ENCODE data around the gene HDAC5.
"Not testable (repeated sequence)": the region's sequence is repeated elsewhere in the genome, so short reads cannot be mapped to it uniquely, and the experiment has no call there.

Gene HDAC5

DNA sequence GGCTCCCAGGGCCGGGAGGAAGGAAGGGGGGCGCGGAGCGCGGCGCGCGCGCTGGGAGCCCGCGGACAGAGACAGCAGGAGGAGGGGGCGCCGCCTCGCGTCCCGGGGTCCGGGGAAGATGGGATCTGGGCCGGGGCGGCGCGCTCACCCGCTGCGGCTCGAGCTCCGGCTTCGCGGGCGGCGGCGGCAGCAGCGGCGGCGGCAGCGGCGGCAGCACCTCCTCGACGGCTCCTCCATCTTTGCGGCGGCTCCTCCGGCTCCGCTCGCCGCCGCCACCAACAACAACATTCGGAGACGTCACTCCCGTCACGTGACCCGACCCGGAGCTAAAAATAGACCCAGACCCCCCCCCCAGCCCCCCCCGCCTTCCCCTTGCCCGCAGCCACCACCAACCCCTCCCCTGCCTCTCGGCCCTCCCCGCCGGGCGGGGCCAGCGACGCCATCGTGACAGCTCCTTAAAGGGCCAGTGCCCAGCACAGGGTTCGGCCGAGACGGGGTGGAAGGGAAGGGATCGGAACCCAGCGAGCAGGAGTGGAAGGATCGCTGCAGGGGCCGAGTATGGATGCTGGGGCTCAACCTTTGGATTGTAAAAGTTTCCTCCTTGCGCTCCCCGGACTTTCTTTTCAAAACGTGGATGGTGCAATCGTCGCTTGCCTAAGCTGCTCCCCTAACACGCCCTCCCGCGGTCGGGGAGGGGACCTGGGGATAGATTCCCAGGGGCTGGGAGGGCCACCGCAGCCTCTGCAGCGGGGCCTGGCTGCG, at the start of gene HDAC5:
Gene HDAC5 (minus strand): TSS at position 286 of the 762 bp plus-strand sequence. CDS start 6,126 bp downstream, outside the sequence.
- DNase-seq (ENCODE audit: low spot score): peak; percentile 90

DNA sequence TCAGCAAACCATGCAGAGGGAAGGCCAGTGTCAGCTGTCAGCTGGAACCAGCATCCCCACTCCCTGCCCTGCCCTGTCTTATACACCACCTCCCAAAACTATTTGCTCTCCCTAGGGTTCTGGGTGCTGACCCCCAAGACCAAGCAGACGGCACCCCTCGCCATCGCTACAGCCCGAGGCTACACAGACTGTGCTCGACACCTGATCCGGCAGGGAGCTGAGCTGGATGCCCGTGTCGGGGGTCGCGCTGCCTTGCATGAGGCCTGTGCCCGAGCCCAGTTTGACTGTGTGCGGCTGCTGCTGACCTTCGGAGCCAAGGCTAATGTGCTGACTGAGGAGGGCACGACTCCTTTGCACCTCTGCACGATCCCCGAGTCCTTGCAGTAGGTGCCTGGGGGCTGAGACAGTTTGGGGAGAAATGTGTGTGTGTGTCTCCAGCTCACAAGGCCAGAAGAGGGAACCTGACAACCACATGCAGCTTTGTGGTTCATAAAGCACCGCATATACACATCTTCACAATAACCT, 48.6 kb upstream of the HDAC5 start:
- DNase-seq (ENCODE audit: low spot score): no peak

DNA sequence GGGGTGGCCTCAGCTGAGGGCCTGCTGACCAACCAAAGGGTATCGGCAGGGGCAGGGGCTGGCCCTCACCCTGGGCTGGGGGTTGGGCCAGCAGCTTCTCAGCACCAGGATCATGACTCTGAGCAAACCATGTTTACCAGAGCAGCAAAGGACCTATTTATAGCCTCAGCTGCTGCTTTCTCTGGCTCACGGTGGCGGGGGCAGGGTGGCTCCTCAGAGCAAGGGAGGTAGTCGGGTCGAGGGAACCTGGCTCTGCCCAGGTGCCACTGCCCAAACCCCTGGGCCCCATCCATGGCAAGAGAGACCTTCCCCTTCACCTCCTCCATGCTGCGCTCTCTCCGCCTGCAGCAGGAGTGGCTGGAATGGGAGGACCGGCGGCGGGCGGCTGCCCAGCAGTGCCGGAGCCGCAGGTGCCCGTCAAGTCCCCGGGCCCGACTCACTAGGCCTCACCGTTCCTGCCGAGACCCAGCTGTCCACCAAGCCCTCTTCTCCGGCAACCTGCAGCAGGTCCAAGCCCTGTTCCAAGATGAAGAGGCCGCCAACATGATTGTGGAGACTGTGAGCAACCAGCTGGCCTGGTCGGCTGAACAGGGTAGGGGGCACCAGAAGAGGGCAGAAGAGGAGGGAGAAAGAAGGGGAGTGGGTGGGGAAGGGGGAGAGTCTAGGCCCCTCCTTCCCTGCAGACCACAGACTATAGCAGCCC, 47.2 kb upstream of the HDAC5 start, which contains the start of gene ASB16:
Gene ASB16 (plus strand): TSS at position 206 of the 703 bp plus-strand sequence. CDS start 86 bp downstream, at position 292.
- no peak for DNase-seq (ENCODE audit: low spot score)

DNA sequence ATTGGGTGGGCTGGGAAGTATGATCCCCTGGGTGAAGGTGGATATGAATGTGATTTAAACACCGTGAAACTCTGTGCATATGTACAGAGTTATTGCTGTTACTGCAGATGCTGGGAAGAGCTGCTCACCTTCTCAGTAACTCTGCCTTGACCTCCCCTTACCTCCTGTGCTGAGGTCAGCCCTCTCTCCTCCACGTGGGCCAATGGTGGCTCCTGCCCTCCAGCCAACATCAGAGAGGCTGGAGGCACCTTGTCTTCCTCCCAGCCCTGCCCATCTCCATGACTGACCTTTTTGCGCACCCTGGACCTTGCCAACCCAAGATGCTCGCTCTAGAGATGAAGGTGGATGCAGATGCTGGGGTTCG, 46.7 kb upstream of the HDAC5 start:
- no peak for DNase-seq (ENCODE audit: low spot score)

DNA sequence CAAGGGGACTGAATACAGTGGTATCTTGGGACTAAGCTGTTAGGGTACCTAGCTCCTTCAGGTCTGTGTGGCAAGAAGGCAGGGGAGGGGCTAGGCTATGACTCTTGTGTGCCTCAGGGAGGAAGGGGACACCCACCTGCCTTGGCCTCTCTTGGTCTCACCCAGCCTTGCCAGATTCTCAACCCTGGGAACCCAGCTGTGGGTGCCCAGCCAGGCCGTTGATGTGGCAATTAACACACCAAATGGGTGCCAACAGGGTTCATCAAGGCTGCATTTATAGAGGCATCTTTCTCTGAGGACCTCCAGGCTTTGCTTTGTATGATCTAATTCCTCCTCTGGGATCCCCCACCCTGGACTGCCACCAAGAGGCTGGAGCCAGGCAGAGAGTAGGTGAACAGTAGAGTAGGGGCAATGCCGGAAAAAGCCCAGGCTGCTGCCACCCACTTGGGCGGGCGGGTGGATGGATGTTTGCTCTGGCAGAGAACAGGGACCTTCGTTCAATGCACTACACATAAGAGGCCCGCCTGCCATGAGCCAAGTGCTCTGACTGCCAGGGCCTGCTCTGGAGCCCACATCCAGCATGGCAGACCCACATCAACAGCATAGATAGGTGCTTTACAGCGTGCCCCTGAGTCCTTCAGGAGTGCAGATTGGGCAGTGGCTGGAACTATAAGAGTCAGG, 43.9 kb upstream of the HDAC5 start:
- no peak for DNase-seq (ENCODE audit: low spot score)

DNA sequence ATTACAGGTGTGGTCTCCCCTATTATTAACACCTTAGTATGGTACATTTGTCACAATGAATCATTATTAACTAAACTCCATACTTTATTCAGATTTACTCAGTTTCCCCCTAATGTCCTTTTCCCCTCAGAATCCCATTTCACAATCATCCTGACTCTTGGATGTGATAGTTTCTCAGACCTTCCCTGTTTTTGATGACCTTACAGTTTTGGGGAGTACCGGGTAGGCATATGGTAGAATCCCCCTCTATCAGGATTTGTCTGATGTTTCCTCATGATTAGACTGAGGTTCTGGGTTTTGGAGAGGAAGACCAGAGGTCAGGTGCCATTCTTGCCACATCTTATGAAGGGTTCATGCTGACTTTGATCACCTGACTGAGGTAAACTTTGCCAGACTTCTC, 41.0 kb upstream of the HDAC5 start:
- DNase-seq (ENCODE audit: low spot score): no peak

DNA sequence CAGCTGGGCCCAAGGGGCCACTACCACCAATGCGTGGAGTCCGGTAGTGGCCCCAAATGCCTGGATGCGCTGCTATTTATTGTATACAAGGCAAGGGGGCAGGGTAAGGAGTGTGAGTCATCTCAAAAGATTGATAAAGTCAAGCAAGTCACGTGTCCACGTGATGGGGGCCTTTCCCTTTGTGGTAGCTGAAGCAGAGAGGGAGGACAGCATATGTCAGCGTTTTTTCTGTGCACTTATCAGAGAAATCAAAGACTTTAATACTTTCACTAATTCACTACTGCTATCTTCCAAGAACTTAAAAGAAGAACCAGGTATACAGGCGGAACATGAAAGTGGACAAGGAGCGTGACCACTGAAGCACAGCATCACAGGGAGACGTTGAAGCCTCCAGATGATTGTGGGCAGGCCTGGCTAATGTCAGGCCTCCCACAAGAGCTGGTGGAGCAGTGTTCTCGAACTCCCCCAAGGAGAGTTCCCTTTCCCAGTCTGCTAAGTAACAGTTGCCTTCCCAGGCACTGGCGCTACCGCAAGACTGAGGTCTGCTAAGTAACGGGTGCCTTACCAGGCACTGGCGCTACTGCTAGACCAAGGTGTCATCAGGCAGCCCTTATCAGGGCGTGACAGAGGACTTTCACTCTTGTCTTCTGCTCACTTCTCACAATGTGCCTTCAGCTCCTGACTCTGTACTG, 36.2 kb upstream of the HDAC5 start:
- no peak for DNase-seq (ENCODE audit: low spot score)

DNA sequence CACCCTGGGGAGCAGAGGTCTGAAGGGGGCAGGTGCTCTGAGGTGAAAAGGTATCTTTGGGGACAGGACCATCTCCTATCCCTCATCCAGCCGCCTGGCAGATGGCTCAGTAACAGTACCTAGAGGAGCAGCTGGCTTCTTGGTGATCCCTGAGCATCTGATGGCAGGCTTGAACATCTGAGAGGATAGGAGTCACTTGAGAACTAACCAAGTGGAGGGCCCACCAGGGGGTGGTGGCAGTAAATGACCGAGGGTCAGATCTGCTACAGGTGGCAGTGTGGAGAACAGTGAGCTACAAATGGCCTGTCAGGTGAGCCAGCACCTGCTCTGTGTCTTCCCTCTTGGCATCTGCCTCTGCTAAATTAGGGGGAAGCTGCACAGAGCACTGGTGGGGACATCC, 32.0 kb upstream of the HDAC5 start:
- no peak for DNase-seq (ENCODE audit: low spot score)

DNA sequence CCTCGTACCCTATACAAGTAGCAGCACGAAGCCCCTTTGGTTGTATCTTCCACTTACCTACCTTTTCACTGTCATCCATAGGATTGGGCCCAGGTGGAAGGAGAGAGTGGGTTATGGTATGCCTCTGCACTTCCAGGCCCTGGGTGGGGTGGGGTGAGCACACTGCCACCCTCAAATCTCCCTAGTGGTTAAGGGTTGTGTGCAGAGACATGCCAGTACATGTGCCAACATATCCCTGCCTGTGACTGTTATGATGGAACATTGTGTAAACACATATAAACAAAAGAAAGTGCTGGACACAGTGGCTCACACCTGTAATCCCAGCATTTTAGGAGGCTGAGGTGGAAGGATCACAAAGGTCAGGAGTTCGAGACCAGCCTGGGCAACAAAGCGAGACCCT, 29.4 kb upstream of the HDAC5 start:
- DNase-seq (ENCODE audit: low spot score): no peak

DNA sequence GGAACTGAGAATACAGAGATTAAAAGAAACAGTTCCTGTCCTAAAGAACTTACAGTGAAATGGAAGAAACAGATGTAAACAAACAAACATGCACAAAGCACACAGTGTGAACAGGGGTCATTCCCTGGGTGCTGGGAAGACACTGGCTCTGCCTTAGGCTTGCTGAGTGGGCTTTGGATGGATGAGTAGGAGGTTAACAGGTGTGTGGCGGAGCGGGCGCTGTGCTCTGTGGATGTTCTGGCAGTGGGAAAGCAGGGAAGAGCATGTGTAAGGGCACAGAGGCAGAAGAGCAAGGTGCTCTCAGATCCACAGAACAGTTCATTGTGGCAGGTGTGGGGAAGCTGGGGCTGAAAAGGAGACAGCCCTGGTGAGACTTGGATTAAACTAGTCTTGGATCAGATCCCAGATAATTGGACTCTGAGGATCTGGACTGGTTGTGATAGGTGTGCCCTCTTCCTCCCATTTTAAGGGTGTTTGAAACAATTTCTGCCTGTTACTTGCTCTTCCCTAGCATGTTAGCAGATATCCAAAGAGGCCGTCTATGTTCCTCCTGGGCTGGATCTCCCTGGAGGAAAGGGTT, 26.4 kb upstream of the HDAC5 start:
- DNase-seq (ENCODE audit: low spot score): no peak

DNA sequence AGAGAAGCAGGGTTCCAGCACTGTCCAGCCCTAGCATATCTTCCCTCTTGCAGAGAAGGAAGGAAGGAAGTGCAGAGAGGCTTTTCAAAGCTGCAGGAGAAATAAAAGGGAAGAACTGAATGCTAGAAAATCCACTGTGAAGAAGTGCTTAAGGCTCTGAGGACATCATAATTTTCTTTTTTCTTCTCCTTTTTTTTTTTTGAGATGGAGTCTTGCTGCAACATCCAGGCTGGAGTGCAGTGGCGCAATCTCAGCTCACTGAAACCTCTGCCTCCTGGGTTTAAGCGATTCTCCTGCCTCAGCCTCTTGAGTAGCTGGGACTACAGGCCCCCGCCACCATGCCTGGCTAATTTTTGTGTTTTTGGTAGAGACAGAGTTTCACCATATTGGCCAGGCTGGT, 25.6 kb upstream of the HDAC5 start:
- DNase-seq (ENCODE audit: low spot score): not testable (repeated sequence)

DNA sequence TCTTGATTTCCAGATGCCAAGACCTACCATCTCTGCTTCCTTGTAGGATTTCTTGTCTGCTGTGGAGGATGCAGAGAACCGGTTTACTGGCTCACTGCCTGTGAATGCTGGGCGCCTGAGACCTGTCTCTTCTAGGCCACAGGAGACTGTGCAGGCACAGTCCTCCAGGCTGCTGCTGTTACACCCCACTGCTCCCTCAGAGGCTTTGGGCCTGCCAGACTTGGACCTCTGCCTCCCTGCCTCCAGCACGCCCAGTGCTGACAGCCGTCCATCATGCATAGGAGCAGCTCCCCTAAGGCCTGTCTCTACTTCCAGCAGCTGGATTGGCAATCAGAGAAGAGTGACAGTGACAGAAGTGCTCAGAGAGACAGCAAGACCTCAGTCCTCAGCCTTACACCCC, 24.4 kb upstream of the HDAC5 start:
- DNase-seq (ENCODE audit: low spot score): no peak

DNA sequence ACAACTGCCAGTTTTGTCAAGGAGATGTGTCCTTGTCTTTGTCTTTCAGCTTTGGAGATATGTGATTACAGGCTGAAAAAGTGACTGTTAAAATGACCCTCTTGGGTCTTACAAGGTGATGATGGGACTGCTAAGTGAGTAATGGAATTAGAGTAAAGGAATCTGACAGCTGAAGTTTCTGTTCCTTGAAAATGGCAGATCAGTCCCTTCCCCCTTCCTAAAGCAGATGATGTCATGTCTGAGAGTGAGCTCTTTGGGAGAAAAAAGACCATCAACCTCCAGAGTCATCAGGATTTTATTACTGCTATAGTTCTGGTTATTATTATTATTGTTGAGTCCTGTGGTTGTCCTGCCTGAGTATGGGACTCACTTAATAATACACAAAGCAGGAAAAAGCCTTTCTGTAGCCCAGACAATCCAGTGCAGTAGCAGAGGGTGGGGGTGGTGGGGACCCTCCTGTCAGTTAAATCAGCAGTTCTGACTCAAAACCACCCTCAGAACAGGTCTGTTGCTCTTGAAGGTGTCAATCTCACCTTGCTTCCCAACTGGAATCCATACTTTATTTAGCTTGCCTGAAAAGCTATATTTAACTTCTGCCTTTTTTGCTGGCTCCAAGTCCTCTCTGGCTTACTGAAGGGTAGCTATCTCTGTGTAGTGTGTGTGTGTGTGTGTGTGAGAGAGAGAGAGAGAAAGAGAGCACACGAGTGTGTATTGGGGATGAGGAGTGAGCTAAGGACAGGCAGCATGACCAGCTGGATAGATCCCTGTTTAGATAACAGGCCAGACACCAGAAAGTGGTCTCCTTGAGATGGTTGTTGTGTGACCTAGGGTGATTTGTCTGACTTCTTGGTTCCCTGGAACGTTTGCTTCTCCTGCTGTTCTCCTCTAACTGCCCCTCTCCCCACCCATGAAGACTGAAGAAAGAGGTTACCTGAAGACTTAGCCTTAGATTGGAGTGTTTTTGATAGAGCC, 23.2 kb upstream of the HDAC5 start:
- no peak for DNase-seq (ENCODE audit: low spot score)

DNA sequence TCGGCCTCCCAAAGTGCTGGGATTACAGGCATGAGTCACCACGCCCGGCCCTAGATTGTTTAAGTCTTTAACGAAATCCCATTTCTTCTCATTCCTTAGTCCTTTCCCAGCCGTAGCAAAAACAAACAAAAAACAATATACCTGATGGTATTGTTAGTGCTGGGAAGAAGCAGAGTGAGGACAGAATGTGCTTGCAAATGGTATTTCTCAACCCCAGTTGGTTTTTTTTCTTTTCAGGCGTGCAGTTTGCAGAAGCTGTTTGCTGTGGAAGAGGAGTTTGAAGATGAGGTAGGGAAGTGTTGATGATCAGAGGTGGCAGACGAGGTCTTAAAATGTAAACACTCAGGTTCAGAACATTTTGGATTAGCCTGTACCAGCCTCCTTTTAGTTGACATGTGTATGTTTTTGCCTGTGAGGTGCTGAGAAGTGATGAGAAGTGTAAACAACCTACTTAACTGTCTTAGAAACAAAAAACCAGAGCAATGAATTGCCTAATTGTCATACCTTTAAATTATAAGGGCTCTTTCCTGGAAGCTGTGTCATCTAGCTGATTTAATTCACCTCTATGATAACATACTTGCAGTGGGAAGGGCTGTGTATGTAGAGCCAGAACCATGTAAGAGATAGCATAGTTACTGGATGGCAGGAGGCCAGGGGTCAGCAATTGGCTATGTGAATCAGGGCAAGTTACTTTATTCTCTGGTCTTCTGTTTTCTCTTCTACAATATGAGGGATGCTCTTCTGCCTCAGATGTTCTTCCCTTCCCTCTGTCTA, 21.7 kb upstream of the HDAC5 start:
- no peak for DNase-seq (ENCODE audit: low spot score)

DNA sequence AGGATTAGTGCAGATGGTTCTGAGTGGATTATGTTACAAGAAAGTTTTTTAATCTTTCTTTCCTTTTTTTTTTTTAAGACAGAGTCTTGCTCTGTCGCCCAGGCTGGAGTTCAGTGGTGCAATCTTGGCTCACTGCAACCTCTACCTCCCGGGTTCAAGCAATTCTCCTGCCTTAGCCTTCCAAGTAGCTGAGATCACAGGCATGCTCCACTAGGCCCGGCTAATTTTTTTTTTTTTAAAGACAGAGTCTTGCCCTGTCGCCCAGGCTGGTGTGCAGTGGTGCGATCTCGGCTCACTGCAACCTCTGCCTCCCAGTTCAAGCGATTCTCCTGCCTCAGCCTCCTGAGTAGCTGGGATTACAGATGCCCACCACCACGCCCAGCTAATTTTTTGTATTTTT, 20.5 kb upstream of the HDAC5 start:
- not testable (repeated sequence) for DNase-seq (ENCODE audit: low spot score)

DNA sequence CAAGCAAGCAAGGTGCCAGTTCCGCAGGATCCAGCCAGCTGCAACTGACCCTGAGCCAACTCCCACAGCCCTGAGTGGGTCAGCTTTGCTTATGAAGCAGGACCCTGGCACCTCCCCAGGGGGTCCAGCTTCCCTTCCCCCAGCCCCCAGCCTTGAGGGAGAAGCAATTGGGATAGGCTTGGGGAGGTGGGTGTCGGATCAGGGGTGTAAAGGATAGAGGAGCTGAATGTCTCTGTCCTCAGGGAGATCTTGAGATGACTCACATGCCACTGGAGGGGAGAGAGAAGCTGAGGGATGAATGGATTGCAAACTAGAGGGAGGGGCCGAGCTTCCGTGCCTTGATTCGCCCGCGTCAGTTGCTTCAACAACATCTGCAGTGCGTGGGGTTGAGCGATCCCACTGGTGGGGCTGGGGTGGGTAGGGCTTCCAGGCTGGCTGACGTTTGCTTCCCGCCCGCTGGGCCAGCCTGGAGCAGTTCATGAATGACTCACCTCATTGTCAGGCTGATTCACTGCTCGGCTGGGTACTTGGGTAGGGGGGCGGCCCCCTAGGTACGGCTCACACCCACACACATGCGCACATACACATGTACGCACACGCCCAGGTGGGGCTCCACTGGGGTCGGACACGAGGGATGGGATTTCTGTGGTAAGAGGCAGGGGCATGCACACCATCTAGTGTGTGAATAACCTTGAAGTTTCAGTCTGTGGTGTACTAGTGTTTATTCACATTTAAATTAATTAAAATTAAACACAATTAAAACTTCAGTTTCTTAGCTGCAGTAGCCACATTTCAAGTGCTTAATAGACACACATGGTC, 14.7 kb upstream of the HDAC5 start:
- DNase-seq (ENCODE audit: low spot score): peak; percentile 94

DNA sequence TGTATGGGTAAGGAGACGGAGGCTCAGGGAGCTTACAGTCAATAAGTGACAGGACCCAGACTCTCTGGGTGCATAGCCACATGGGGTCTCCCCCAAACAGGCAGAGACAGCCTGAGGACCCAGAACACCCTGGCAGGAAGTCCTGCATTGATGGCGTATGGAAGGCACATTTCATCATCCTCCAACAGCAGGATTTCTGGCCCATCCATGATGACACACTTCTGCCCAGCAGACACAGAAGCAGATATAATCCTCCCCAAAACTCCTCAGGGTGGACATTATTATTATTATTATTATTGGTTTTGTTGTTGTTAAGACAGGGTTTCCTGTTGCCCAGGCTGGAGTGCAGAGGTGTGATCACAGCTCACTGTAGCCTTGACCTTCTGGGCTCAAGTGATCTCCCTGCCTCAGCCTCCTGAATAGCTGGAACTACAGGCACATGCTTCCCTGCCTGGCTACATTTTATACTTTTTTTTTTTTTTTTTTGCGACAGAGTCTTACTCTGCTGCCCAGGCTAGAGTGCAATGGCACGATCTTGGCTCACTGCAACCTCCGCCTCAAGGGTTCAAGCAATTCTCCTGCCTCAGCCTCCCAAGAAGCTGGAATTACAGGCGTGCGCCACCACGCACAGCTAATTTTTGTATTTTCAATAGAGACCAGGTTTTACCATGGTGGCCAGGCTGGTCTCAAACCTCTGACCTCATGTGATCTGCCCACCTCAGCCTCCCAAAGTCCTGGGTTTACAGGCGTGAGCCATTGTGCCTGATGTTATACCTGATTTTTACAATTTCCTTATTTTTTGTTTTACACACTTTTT, 11.5 kb upstream of the HDAC5 start:
- no peak for DNase-seq (ENCODE audit: low spot score)

DNA sequence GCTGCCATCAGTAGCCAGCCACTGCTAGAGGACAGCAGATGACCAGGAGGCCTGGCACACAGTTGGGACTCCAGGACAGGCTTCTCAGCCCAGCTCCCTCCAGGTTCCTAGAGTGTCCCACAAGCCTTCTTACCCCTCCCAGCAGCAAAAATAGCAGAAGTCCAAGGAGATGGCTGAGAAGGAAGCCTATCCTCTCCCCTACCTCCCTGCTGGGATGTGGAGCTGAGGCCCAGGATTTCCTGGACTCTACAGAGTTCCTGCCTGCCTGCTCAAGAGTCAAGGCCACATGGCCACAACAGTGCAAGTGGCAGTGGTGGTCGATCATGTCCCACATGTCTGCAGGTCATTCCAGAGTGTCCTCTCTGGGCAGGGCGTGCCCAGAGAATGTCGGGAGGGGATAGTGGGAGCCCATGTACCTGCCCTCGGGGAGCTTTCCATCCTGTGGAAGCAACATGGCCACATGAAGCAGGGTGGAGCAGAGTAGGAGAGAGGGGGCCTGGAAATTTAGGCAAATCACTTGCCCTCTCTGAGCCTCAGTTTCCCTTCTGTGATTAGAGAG, 10.6 kb upstream of the HDAC5 start:
- no peak for DNase-seq (ENCODE audit: low spot score)
